K562 (cell line): ENCODE data around the gene GABPB2. TPM values are rescaled to one million over a fixed set of nuclear protein-coding genes. Genes with fewer than 3 reads are reported as not detected.

Experiments
- AFF1 ChIP-seq, 2 experiments: fragments of 450-650 bp; IDR thresholded peaks; 2 replicates each; pipeline ENCODE4 v1.6.1; 2018; ENCODE audit warnings: mild to moderate bottlenecking in 2 of 2, low read depth in 1 of 2; ENCODE audit not compliant: partially characterized antibody in 2 of 2
- HEY1 ChIP-seq: fragments of 250-450 bp; sonication (Bioruptor Pico); IDR thresholded peaks from 2 replicates; pipeline ENCODE4 v1.5.0; 2020; ENCODE audit warnings: mild to moderate bottlenecking, moderate library complexity, borderline replicate concordance
- JUND ChIP-seq, 2 experiments: IDR thresholded peaks; 2 replicates in 1 of 2; 3 replicates in 1 of 2; pipeline ENCODE4 v1.6.1; 2011; ENCODE audit warnings: borderline replicate concordance in 2 of 2, low read depth in 2 of 2, low read length in 2 of 2, improper control_type of control experiment in 1 of 2, missing biosample characterization in 1 of 2, missing genetic modification characterization in 1 of 2, missing genetic modification reagents in 1 of 2
- NEUROD1 ChIP-seq: fragments of 150-350 bp; IDR thresholded peaks from 2 replicates; pipeline ENCODE4 v1.6.1; 2014; ENCODE audit warnings: borderline replicate concordance, low read length, low read depth; ENCODE audit not compliant: partially characterized antibody
- PHTF2 ChIP-seq: fragments of 250-450 bp; sonication (Bioruptor Pico); IDR thresholded peaks from 2 replicates; pipeline ENCODE4 v1.5.0; 2021; ENCODE audit warnings: mild to moderate bottlenecking
- PTRF ChIP-seq: fragments of 450-650 bp; IDR thresholded peaks from 2 replicates; pipeline ENCODE4 v1.6.1; 2016; ENCODE audit warnings: mild to moderate bottlenecking, missing genetic modification characterization, missing compliant biosample characterization
- polyA plus RNA-seq, 8 experiments: library from polyadenylated mRNA; depleted of rRNA in 4 of 8; stranded (reverse) in 5 of 8; unstranded in 3 of 8; fragments of >200 nt; fragmentation: Nextera tagmentation in 2 of 8; fragmentation: Illumina TruSeq in 1 of 8; extraction: Ambion mirVana in 2 of 8; extraction: Trizol in 1 of 8; gene quantifications; 2 replicates each; pipeline versions ENCODE4 v1.2.1 to v1.2.3, GENCODE V29; 2011 to 2014; ENCODE audit warnings: inconsistent platforms in 1 of 8, missing spikeins in 1 of 8
- total RNA-seq, 7 experiments: library from RNA; depleted of rRNA in 6 of 7; stranded (reverse); fragments of >200 nt in 6 of 7; fragmentation: Illumina TruSeq in 2 of 7; extraction: Trizol in 2 of 7; gene quantifications; 2 replicates each; pipeline versions ENCODE4 v1.2.1 to v1.2.3, GENCODE V29; 2011 to 2021; ENCODE audit warnings: low replicate concordance in 1 of 7
- TF ChIP-seq, protein P1 (sequence below): fragments of 200-600 bp; sonication (generic); IDR thresholded peaks from one replicate; pipeline ENCODE4 v1.6.1; 2012; ENCODE audit warnings: mild to moderate bottlenecking, low read depth, low read length, inconsistent platforms
- TF ChIP-seq, protein P2 (sequence below): fragments of 450-650 bp; formaldehyde crosslinking; IDR thresholded peaks from 2 replicates; pipeline ENCODE4 v1.4.0; 2022; ENCODE audit warnings: missing genetic modification characterization

GABPB2 gene
- total and polyA plus RNA-seq, 9 of the 15 experiments (the other 6 are each of a cell fraction or from before 2014, with no cell fraction given), result 2.2 to 13.3 (median 6.1) TPM

- TF ChIP-seq AFF1 (IDR thresholded peaks at IDR 0.05; ENCODE audit: low read depth in 1 of 2, partially characterized antibody in 2 of 2) (peak; percentile 53 to 97), PHTF2 (peak; percentile 33; the same call in 1 of the 2 replicates), JUND (IDR thresholded peaks at IDR 0.05; ENCODE audit: borderline replicate concordance, low read depth, low read length) (peak; percentile 20; the same call in 1 of the 2 replicates), JUND (tag; IDR thresholded peaks at IDR 0.05; ENCODE audit: borderline replicate concordance, low read depth, low read length) (peak; percentile 80; the same call in 2 of the 3 replicates), PTRF (tag) (no peak), NEUROD1 (peak; percentile 44), HEY1 (CRISPR knock-in tag) (no peak; the same call in 1 of the 2 replicates)
- TF ChIP-seq, protein P1, sequence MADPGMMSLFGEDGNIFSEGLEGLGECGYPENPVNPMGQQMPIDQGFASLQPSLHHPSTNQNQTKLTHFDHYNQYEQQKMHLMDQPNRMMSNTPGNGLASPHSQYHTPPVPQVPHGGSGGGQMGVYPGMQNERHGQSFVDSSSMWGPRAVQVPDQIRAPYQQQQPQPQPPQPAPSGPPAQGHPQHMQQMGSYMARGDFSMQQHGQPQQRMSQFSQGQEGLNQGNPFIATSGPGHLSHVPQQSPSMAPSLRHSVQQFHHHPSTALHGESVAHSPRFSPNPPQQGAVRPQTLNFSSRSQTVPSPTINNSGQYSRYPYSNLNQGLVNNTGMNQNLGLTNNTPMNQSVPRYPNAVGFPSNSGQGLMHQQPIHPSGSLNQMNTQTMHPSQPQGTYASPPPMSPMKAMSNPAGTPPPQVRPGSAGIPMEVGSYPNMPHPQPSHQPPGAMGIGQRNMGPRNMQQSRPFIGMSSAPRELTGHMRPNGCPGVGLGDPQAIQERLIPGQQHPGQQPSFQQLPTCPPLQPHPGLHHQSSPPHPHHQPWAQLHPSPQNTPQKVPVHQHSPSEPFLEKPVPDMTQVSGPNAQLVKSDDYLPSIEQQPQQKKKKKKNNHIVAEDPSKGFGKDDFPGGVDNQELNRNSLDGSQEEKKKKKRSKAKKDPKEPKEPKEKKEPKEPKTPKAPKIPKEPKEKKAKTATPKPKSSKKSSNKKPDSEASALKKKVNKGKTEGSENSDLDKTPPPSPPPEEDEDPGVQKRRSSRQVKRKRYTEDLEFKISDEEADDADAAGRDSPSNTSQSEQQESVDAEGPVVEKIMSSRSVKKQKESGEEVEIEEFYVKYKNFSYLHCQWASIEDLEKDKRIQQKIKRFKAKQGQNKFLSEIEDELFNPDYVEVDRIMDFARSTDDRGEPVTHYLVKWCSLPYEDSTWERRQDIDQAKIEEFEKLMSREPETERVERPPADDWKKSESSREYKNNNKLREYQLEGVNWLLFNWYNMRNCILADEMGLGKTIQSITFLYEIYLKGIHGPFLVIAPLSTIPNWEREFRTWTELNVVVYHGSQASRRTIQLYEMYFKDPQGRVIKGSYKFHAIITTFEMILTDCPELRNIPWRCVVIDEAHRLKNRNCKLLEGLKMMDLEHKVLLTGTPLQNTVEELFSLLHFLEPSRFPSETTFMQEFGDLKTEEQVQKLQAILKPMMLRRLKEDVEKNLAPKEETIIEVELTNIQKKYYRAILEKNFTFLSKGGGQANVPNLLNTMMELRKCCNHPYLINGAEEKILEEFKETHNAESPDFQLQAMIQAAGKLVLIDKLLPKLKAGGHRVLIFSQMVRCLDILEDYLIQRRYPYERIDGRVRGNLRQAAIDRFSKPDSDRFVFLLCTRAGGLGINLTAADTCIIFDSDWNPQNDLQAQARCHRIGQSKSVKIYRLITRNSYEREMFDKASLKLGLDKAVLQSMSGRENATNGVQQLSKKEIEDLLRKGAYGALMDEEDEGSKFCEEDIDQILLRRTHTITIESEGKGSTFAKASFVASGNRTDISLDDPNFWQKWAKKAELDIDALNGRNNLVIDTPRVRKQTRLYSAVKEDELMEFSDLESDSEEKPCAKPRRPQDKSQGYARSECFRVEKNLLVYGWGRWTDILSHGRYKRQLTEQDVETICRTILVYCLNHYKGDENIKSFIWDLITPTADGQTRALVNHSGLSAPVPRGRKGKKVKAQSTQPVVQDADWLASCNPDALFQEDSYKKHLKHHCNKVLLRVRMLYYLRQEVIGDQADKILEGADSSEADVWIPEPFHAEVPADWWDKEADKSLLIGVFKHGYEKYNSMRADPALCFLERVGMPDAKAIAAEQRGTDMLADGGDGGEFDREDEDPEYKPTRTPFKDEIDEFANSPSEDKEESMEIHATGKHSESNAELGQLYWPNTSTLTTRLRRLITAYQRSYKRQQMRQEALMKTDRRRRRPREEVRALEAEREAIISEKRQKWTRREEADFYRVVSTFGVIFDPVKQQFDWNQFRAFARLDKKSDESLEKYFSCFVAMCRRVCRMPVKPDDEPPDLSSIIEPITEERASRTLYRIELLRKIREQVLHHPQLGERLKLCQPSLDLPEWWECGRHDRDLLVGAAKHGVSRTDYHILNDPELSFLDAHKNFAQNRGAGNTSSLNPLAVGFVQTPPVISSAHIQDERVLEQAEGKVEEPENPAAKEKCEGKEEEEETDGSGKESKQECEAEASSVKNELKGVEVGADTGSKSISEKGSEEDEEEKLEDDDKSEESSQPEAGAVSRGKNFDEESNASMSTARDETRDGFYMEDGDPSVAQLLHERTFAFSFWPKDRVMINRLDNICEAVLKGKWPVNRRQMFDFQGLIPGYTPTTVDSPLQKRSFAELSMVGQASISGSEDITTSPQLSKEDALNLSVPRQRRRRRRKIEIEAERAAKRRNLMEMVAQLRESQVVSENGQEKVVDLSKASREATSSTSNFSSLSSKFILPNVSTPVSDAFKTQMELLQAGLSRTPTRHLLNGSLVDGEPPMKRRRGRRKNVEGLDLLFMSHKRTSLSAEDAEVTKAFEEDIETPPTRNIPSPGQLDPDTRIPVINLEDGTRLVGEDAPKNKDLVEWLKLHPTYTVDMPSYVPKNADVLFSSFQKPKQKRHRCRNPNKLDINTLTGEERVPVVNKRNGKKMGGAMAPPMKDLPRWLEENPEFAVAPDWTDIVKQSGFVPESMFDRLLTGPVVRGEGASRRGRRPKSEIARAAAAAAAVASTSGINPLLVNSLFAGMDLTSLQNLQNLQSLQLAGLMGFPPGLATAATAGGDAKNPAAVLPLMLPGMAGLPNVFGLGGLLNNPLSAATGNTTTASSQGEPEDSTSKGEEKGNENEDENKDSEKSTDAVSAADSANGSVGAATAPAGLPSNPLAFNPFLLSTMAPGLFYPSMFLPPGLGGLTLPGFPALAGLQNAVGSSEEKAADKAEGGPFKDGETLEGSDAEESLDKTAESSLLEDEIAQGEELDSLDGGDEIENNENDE, result no peak
- TF ChIP-seq, protein P2, sequence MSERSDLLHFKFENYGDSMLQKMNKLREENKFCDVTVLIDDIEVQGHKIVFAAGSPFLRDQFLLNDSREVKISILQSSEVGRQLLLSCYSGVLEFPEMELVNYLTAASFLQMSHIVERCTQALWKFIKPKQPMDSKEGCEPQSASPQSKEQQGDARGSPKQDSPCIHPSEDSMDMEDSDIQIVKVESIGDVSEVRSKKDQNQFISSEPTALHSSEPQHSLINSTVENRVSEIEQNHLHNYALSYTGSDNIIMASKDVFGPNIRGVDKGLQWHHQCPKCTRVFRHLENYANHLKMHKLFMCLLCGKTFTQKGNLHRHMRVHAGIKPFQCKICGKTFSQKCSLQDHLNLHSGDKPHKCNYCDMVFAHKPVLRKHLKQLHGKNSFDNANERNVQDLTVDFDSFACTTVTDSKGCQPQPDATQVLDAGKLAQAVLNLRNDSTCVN (CRISPR knock-in tag), result no peak
Measured at GRCh38 chr1:151070474-151071276, at the start of gene GABPB2 (continued).
